Measurements from ENCODE around the gene SBF2. TPM values are rescaled to one million over a fixed set of nuclear protein-coding genes. Genes with fewer than 3 reads are reported as not detected.

SBF2 gene
- total RNA-seq, 4 donors from 2014 or later, result 44.6 to 59.4 (median 53.4) TPM

DNA sequence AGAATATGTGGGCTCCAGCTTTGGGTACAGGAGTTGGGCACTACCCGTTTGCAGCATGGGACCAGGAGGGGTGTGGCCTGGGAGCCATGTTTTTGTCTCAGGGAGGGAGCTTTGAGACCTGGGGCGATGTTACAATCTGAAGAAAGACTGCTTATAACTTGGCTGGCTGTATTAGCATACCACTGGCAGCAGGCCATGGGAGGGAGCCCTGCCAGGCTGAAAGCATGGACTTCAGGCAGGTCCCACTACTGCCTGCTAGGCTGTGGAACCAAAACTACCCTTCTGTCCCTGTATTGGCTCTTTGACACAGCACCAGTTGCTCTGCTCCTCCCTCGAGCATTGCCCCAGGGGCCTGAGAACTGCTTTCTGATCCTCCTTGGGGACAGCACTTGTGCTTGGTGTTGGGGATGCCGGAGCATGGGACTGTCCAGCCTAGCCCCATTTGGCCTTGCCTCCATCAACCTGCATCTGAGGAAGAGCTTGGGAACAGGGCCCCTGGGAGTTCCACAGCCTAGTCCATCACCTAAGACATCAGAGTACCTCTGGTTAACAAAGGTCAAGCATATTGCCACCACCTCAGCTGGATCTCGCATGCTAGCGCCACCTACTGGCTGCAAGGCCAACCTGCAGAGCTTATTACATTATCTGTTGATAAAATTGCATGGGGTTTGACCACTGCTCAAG is 217.4 kb downstream of the SBF2 start:
- H3K9me3 ChIP-seq, result peaks cover 0 to 23% (median 13%) of the 10 kb centered on the region in 4 donors
- H3K27ac ChIP-seq (replicated peaks in 1 of 4), result no peak overlapping the region
- no peaks in the 10 kb centered on the region for H3K27me3 ChIP-seq
- H3K36me3 ChIP-seq, result no peaks in the 10 kb centered on the region
- H3K4me3 ChIP-seq, result no peak overlapping the region
- WGBS, result 31% methylated on average over 2 of the region's 6 CpGs
- DNase-seq (ENCODE audit: extremely low spot score), result no peak
- intact Hi-C loops (cut with DNase I), result no loop called here
- TF ChIP-seq EP300 (IDR thresholded peaks at IDR 0.05) (no peak), POLR2AphosphoS5 (IDR thresholded peaks at IDR 0.05) (no peak), POLR2A (IDR thresholded peaks at IDR 0.05; ENCODE audit: low read depth) (no peak)
- TF ChIP-seq, protein P1, sequence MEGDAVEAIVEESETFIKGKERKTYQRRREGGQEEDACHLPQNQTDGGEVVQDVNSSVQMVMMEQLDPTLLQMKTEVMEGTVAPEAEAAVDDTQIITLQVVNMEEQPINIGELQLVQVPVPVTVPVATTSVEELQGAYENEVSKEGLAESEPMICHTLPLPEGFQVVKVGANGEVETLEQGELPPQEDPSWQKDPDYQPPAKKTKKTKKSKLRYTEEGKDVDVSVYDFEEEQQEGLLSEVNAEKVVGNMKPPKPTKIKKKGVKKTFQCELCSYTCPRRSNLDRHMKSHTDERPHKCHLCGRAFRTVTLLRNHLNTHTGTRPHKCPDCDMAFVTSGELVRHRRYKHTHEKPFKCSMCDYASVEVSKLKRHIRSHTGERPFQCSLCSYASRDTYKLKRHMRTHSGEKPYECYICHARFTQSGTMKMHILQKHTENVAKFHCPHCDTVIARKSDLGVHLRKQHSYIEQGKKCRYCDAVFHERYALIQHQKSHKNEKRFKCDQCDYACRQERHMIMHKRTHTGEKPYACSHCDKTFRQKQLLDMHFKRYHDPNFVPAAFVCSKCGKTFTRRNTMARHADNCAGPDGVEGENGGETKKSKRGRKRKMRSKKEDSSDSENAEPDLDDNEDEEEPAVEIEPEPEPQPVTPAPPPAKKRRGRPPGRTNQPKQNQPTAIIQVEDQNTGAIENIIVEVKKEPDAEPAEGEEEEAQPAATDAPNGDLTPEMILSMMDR (IDR thresholded peaks at IDR 0.05), result peak; percentile 19 to 43 (median 32)
- H3K4me1 ChIP-seq, result peaks cover 0 to 30% (median 10%) of the 10 kb centered on the region in 4 donors

DNA sequence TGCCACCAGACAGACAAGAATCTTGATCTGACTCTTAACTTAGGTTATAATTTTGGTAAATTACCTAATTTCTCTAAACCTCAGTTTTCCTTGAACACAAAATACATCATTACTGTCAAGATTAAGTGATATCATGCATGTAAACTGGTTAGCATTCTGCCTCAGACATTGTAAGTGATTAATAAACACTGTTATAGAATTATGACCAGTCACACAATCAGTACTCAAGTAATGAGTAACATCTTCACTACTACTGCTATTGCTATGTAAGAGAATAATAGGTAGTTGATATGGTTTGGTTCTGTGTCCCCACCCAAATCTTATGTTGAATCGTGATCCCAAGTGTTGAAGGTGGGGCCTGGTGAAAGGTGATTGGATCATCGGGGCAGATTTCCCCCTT is 218.9 kb downstream of the SBF2 start:
- intact Hi-C loops (cut with DNase I), result no loop called here
- Histone ChIP-seq H3K27me3 (no peaks in the 10 kb centered on the region), H3K4me3 (no peak overlapping the region), H3K36me3 (no peaks in the 10 kb centered on the region), H3K27ac (replicated peaks in 1 of 4) (no peak overlapping the region), H3K9me3 (peaks cover 0 to 13% (median 9%) of the 10 kb centered on the region in 4 donors), H3K4me1 (peaks cover 0 to 30% (median 10%) of the 10 kb centered on the region in 4 donors)
- no peak for DNase-seq (ENCODE audit: extremely low spot score)
- 95% methylated on average over 2 of the region's 2 CpGs for WGBS
- TF ChIP-seq EP300 (IDR thresholded peaks at IDR 0.05), result no peak
- TF ChIP-seq, protein P1 (IDR thresholded peaks at IDR 0.05), result no peak
- TF ChIP-seq POLR2A (IDR thresholded peaks at IDR 0.05; ENCODE audit: low read depth), result no peak
- no peak for TF ChIP-seq POLR2AphosphoS5 (IDR thresholded peaks at IDR 0.05)

DNA sequence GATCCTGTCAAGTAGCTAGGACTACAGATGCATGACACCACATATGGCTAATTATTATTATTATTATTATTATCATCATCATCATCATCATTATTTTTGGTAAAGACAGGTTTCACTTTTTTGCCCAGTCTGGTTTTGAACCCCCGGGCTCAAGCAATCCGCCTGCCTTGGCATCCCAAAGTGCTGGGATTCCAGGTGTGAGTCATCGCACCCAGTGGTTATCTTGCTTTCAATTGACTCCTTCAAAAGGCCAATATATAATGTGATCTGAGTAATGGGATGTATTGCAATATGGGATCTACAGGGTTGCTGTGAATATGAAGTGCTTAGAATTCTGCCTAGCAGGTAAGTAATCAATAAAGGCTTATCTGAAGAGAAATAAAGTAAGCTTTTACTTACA is 221.2 kb downstream of the SBF2 start:
- TF ChIP-seq POLR2AphosphoS5 (IDR thresholded peaks at IDR 0.05) (no peak), EP300 (IDR thresholded peaks at IDR 0.05) (no peak), POLR2A (IDR thresholded peaks at IDR 0.05; ENCODE audit: low read depth) (no peak)
- TF ChIP-seq, protein P1 (IDR thresholded peaks at IDR 0.05), result no peak
- H3K4me1 ChIP-seq, result peaks cover 0 to 30% (median 10%) of the 10 kb centered on the region in 4 donors
- no peak overlapping the region for H3K27ac ChIP-seq (replicated peaks in 1 of 4)
- no peak overlapping the region for H3K4me3 ChIP-seq
- no peaks in the 10 kb centered on the region for H3K27me3 ChIP-seq
- H3K9me3 ChIP-seq, result no peaks in the 10 kb centered on the region
- DNase-seq (ENCODE audit: extremely low spot score), result no peak
- 97% methylated on average over 3 of the region's 3 CpGs for WGBS
- intact Hi-C loops (cut with DNase I), result no loop called here
- no peaks in the 10 kb centered on the region for H3K36me3 ChIP-seq

DNA sequence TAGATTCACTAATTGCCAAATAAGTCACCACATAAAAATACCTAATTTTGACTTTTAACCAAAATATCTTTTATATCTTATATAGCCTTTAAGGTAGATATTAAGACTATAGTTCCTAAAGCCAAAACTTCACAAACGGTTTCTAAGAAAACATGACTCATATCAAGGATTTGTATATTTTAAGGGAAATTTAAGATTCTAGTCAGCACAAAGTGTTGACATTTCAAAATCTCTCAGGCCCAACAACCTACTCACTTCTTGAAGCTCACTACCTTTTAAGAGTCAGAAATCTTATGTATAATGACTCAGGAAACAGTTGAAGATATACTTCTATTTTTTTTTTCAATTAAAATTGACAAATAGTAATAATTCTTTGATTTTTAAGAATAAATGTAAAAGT is 221.9 kb downstream of the SBF2 start:
- H3K4me3 ChIP-seq, result no peak overlapping the region
- no peak overlapping the region for H3K27ac ChIP-seq (replicated peaks in 1 of 4)
- intact Hi-C loops (cut with DNase I), result no loop called here
- no peaks in the 10 kb centered on the region for H3K9me3 ChIP-seq
- TF ChIP-seq POLR2AphosphoS5 (IDR thresholded peaks at IDR 0.05) (no peak), EP300 (IDR thresholded peaks at IDR 0.05) (no peak), POLR2A (IDR thresholded peaks at IDR 0.05; ENCODE audit: low read depth) (no peak)
- TF ChIP-seq, protein P1 (IDR thresholded peaks at IDR 0.05), result no peak
- H3K4me1 ChIP-seq, result peaks cover 0 to 30% (median 10%) of the 10 kb centered on the region in 4 donors
- H3K27me3 ChIP-seq, result no peaks in the 10 kb centered on the region
- H3K36me3 ChIP-seq, result no peaks in the 10 kb centered on the region
- WGBS, result 81% methylated on average over 1 of the region's 1 CpG
- no peak for DNase-seq (ENCODE audit: extremely low spot score)
